SK-N-SH treated with all-trans-retinoic acid at 6 μM for 48 hours (cell line): ENCODE measurements around the gene FCHSD2.

Experiments
- ATAC-seq: fragments of 200-7000 bp; cut with Tn5 transposase; 3 replicates; pipeline ENCODE4 v1.9.1; 2020; ENCODE audit warnings: mild to moderate bottlenecking, moderate library complexity
- ARNTL ChIP-seq: fragments of 450-650 bp; formaldehyde crosslinking; IDR thresholded peaks from 2 replicates; pipeline ENCODE4 v1.5.0; 2020; ENCODE audit warnings: low read depth, mild to moderate bottlenecking, moderate library complexity, borderline replicate concordance
- CREB5 ChIP-seq: fragments of 250-450 bp; sonication (Bioruptor Pico); IDR thresholded peaks from 2 replicates; pipeline ENCODE4 v1.5.1; 2020; ENCODE audit warnings: low read depth, mild to moderate bottlenecking, moderate library complexity
- CSDC2 ChIP-seq: fragments of 250-450 bp; sonication (Bioruptor Pico); IDR thresholded peaks from 2 replicates; pipeline ENCODE4 v1.5.0; 2020; ENCODE audit warnings: mild to moderate bottlenecking, moderate library complexity
- GLIS3 ChIP-seq: fragments of 250-450 bp; sonication (Bioruptor Pico); IDR thresholded peaks from 2 replicates; pipeline ENCODE4 v1.5.0; 2020; ENCODE audit warnings: mild to moderate bottlenecking, moderate library complexity
- ISL1 ChIP-seq: fragments of 250-450 bp; sonication (Bioruptor Pico); IDR thresholded peaks from 2 replicates; pipeline ENCODE4 v2.1.2; 2022; ENCODE audit warnings: mild to moderate bottlenecking, moderate library complexity
- PATZ1 ChIP-seq: fragments of 250-450 bp; sonication (Bioruptor Pico); IDR thresholded peaks from 2 replicates; pipeline ENCODE4 v1.8.0; 2020; ENCODE audit warnings: mild to moderate bottlenecking, moderate library complexity, borderline replicate concordance
- POU6F1 ChIP-seq: fragments of 250-450 bp; sonication (Bioruptor Pico); IDR thresholded peaks from 2 replicates; pipeline ENCODE4 v1.8.0; 2021; ENCODE audit warnings: low read depth, mild to moderate bottlenecking, moderate library complexity, borderline replicate concordance
- PPARA ChIP-seq: fragments of 250-450 bp; sonication (Bioruptor Pico); IDR thresholded peaks from 2 replicates; pipeline ENCODE4 v1.5.0; 2020; ENCODE audit warnings: mild to moderate bottlenecking, borderline replicate concordance
- SNAI2 ChIP-seq: fragments of 250-450 bp; sonication (Bioruptor Pico); IDR thresholded peaks from 2 replicates; pipeline ENCODE4 v1.5.0; 2020; ENCODE audit warnings: mild to moderate bottlenecking, moderate library complexity
- TCF4 ChIP-seq: fragments of 250-450 bp; sonication (Bioruptor Pico); IDR thresholded peaks from 2 replicates; pipeline ENCODE4 v1.8.0; 2021; ENCODE audit warnings: mild to moderate bottlenecking, moderate library complexity, borderline replicate concordance
- TOX ChIP-seq: fragments of 250-450 bp; sonication (Bioruptor Pico); IDR thresholded peaks from 2 replicates; pipeline ENCODE4 v1.8.0; 2021; ENCODE audit warnings: mild to moderate bottlenecking, moderate library complexity, borderline replicate concordance
- TSHZ2 ChIP-seq: fragments of 250-450 bp; sonication (Bioruptor Pico); IDR thresholded peaks from 2 replicates; pipeline ENCODE4 v1.5.0; 2020; ENCODE audit warnings: mild to moderate bottlenecking, moderate library complexity
- ZC3H10 ChIP-seq: fragments of 250-450 bp; sonication (Bioruptor Pico); IDR thresholded peaks from 2 replicates; pipeline ENCODE4 v1.5.1; 2021; ENCODE audit warnings: mild to moderate bottlenecking, moderate library complexity
- ZFP3 ChIP-seq: fragments of 250-450 bp; sonication (Bioruptor Pico); IDR thresholded peaks from 2 replicates; pipeline ENCODE4 v1.5.0; 2020; ENCODE audit warnings: mild to moderate bottlenecking, moderate library complexity
- ZNF565 ChIP-seq: fragments of 450-650 bp; formaldehyde crosslinking; conservative IDR thresholded peaks from 2 replicates; pipeline ENCODE4 v1.5.0; 2020; ENCODE audit warnings: low read depth, mild to moderate bottlenecking, moderate library complexity
- ZNF70 ChIP-seq: fragments of 450-650 bp; formaldehyde crosslinking; IDR thresholded peaks from 2 replicates; pipeline ENCODE4 v1.5.0; 2020; ENCODE audit warnings: mild to moderate bottlenecking, moderate library complexity
- ZNF8 ChIP-seq: fragments of 450-650 bp; formaldehyde crosslinking; IDR thresholded peaks from 2 replicates; pipeline ENCODE4 v1.5.0; 2020; ENCODE audit warnings: mild to moderate bottlenecking, moderate library complexity

FCHSD2 gene

GRCh38 chr11:73189315-73189714 is 47.2 kb upstream of the FCHSD2 start:
- TF ChIP-seq POU6F1 (CRISPR knock-in tag) (no peak), PATZ1 (no peak), GLIS3 (CRISPR knock-in tag) (no peak), TOX (no peak), ZNF70 (CRISPR knock-in tag) (no peak), PPARA (CRISPR knock-in tag) (no peak)
- no peak for ATAC-seq

- TF ChIP-seq CREB5 (CRISPR knock-in tag) = no peak
- no peak for ATAC-seq
Observed at GRCh38 chr11:73188301-73188700, 46.2 kb upstream of the FCHSD2 start.

- ATAC-seq = no peak
- TF ChIP-seq CREB5 (CRISPR knock-in tag) (no peak), TCF4 (CRISPR knock-in tag) (no peak), ZNF565 (CRISPR knock-in tag) (no peak), PATZ1 (no peak), ARNTL (CRISPR knock-in tag) (no peak), SNAI2 (CRISPR knock-in tag) (no peak), ZFP3 (CRISPR knock-in tag) (no peak), CSDC2 (CRISPR knock-in tag) (no peak), ISL1 (CRISPR knock-in tag) (no peak), ZC3H10 (CRISPR knock-in tag) (no peak), GLIS3 (CRISPR knock-in tag) (no peak), TSHZ2 (CRISPR knock-in tag) (no peak), PPARA (CRISPR knock-in tag) (no peak)
Observed at GRCh38 chr11:73187854-73188253, 45.7 kb upstream of the FCHSD2 start.

- ATAC-seq = no peak
Observed at GRCh38 chr11:73186886-73187285, 44.8 kb upstream of the FCHSD2 start.

More at GRCh38 chr11:73186886-73187285, 44.8 kb upstream of the FCHSD2 start:
- TF ChIP-seq CSDC2 (CRISPR knock-in tag) (no peak), POU6F1 (CRISPR knock-in tag) (no peak), ZNF70 (CRISPR knock-in tag) (no peak), ARNTL (CRISPR knock-in tag) (no peak), ZNF8 (no peak)
